ENCODE data around the gene HDAC11. TPM values are rescaled to one million over a fixed set of nuclear protein-coding genes. Genes with fewer than 3 reads are reported as not detected.
"Not testable (repeated sequence)": the region's sequence is repeated elsewhere in the genome, so short reads cannot be mapped to it uniquely, and the experiment has no call there.

The HDAC11 gene
- total RNA-seq, 1 donor from 2014 or later = 11.9 TPM

GRCh38 chr3:13440204-13440817 lies 39.8 kb upstream of the HDAC11 start:
- Mint-ChIP-seq H3K27ac (ENCODE audit: unreplicated experiment) (no peak overlapping the region), H3K27me3 (ENCODE audit: unreplicated experiment) (peaks cover 24% of the 10 kb centered on the region), H3K9me3 (ENCODE audit: unreplicated experiment) (no peaks in the 10 kb centered on the region), H3K4me1 (ENCODE audit: unreplicated experiment) (no peaks in the 10 kb centered on the region), H3K36me3 (ENCODE audit: unreplicated experiment) (no peaks in the 10 kb centered on the region), H3K4me3 (ENCODE audit: unreplicated experiment) (no peak overlapping the region)
- no peak for TF ChIP-seq CTCF (IDR thresholded peaks at IDR 0.05)
- DNase-seq (ENCODE audit: extremely low spot score, unreplicated experiment) = no peak

DNA sequence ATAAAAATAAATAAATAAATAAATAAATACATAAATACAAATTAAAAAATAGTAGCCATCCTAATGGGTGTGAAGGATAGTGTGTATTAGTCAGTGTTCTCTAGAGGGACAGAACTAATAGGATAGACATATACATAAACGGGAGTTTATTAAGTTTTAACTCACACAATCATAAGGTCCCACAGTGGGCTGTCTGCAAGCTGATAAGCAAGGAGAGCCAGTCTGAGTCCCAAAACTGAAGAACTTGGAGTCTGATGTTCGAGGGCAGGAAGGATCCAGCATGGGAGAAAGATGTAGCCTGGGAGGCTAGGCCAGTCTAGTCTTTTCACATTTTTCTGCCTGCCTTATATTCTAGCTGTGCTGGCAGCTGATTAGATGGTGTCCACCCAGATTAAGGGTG lies 37.2 kb upstream of the HDAC11 start:
- not testable (repeated sequence) for DNase-seq (ENCODE audit: extremely low spot score, unreplicated experiment); H3K36me3 Mint-ChIP-seq (ENCODE audit: unreplicated experiment); H3K27ac Mint-ChIP-seq (ENCODE audit: unreplicated experiment); H3K9me3 Mint-ChIP-seq (ENCODE audit: unreplicated experiment); H3K4me1 Mint-ChIP-seq (ENCODE audit: unreplicated experiment); H3K4me3 Mint-ChIP-seq (ENCODE audit: unreplicated experiment)
- peaks cover 15% of the 10 kb centered on the region for H3K27me3 Mint-ChIP-seq (ENCODE audit: unreplicated experiment)

- Mint-ChIP-seq H3K27ac (ENCODE audit: unreplicated experiment) (peak overlapping the region; percentile 89), H3K27me3 (ENCODE audit: unreplicated experiment) (peaks cover 8% of the 10 kb centered on the region), H3K36me3 (ENCODE audit: unreplicated experiment) (no peaks in the 10 kb centered on the region), H3K9me3 (ENCODE audit: unreplicated experiment) (no peaks in the 10 kb centered on the region), H3K4me1 (ENCODE audit: unreplicated experiment) (peaks cover 7% of the 10 kb centered on the region), H3K4me3 (ENCODE audit: unreplicated experiment) (peak overlapping the region; percentile 90)
- no peak for TF ChIP-seq CTCF (IDR thresholded peaks at IDR 0.05)
- DNase-seq (ENCODE audit: extremely low spot score, unreplicated experiment) = no peak
Measured at GRCh38 chr3:13451301-13451673, 28.8 kb upstream of the HDAC11 start.

- DNase-seq (ENCODE audit: extremely low spot score, unreplicated experiment) = no peak
- TF ChIP-seq CTCF (IDR thresholded peaks at IDR 0.05) = peak; percentile 75
- Mint-ChIP-seq H3K4me1 (ENCODE audit: unreplicated experiment) (peaks cover 7% of the 10 kb centered on the region), H3K4me3 (ENCODE audit: unreplicated experiment) (peak overlapping the region; percentile 90), H3K27me3 (ENCODE audit: unreplicated experiment) (peaks cover 9% of the 10 kb centered on the region), H3K27ac (ENCODE audit: unreplicated experiment) (peak overlapping the region; percentile 89), H3K9me3 (ENCODE audit: unreplicated experiment) (no peaks in the 10 kb centered on the region), H3K36me3 (ENCODE audit: unreplicated experiment) (no peaks in the 10 kb centered on the region)
Measured at GRCh38 chr3:13452490-13453335, 27.4 kb upstream of the HDAC11 start.

GRCh38 chr3:13455644-13456043 lies 24.5 kb upstream of the HDAC11 start:
- Mint-ChIP-seq H3K9me3 (ENCODE audit: unreplicated experiment) (no peaks in the 10 kb centered on the region), H3K4me3 (ENCODE audit: unreplicated experiment) (no peak overlapping the region), H3K4me1 (ENCODE audit: unreplicated experiment) (peaks cover 7% of the 10 kb centered on the region), H3K27ac (ENCODE audit: unreplicated experiment) (no peak overlapping the region), H3K36me3 (ENCODE audit: unreplicated experiment) (no peaks in the 10 kb centered on the region), H3K27me3 (ENCODE audit: unreplicated experiment) (peaks cover 23% of the 10 kb centered on the region)
- no peak for DNase-seq (ENCODE audit: extremely low spot score, unreplicated experiment)
- no peak for TF ChIP-seq CTCF (IDR thresholded peaks at IDR 0.05)
